ENCODE measurements around the gene RAP1GAP.

RAP1GAP gene

GRCh38 chr1:21589618-21590017 is 79.5 kb downstream of the RAP1GAP start:
- DNase-seq: no peak

DNA sequence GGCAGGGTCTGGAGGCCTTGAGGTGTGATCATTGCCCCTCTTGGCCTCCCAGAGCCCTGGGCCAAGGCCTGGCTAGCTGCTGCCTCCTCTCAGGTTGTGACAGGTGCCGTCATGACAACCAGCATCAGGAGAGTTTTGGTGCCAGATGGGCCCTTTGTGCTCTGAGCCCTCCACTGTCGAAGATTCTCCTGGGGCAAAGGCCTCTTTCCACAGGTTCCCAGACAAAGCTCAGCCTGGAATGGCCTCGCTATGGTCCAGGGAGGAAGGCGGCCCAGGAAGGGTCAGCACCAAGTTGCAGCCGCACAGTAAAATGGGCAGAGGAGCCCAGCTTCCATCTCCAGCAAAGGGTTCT is 81.6 kb downstream of the RAP1GAP start:
- DNase-seq: no peak

GRCh38 chr1:21586846-21587601 is 82.1 kb downstream of the RAP1GAP start:
- DNase-seq: peak in 1 of 2 experiments; percentile 24

- no peak for DNase-seq
Measured at GRCh38 chr1:21586222-21586621, 82.9 kb downstream of the RAP1GAP start.

GRCh38 chr1:21585037-21585436 is 84.1 kb downstream of the RAP1GAP start:
- DNase-seq: no peak

DNA sequence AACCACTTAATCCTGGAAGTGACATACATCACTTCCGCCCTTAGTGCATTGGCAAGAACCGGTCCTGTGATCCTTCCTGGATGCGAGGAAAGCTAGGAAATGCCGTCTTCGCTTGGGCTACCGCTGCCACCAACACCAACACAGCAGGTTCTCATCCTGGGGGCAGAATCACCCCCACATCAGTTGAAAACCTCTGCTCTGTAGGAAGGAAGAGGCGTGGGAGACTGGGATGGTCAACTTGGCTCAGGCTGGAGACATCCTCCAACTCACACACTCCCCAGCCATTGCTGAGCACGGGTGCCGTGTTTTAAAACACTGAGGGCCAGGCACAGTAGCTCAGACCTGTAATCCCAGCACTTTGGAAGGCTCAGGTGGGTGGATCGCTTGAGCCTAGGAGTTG is 85.1 kb downstream of the RAP1GAP start:
- DNase-seq: no peak

DNA sequence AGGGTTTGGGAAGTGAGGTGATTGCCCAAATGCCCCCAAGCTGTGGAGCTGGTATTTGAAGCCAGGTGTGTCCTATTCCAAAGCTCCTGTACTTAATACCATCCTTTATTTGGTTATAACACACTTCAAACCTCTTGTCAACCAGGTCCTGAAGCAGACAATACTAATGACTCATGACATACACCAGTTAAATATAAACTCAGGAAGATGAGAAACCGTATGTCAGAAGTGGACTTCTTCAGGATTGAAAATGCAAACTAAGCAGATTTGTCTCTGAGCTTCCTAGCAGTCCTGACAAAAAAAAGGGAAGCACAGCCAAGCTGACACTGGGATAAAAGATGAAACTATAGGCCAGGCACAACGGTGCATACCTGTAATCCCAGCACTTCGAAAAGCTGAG is 89.4 kb downstream of the RAP1GAP start:
- DNase-seq: no peak

GRCh38 chr1:21577933-21578332 is 91.2 kb downstream of the RAP1GAP start:
- DNase-seq: no peak

- DNase-seq: no peak
Measured at GRCh38 chr1:21577324-21577723, 91.8 kb downstream of the RAP1GAP start.

DNA sequence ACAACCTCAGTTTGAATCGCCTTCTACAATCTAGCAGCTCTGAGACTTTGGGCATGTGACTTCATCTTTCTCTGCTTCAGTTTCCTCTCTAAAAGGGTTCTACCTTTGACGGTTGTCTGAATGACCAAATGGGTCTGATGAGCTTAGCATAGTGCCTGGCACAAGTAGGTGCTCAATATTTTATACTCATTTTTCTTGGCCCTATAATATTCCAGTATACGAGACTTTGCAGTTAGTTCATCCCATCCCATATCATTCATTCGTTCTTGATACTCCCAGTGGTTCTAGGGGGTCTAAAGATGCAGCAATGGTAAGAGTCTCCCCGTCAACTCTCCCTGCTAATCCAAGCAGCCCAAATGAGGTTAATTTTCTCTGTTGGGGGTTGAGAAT is 92.4 kb downstream of the RAP1GAP start:
- DNase-seq: no peak

GRCh38 chr1:21576031-21576797 is 92.9 kb downstream of the RAP1GAP start:
- DNase-seq: no peak

- no peak for DNase-seq
Measured at GRCh38 chr1:21575351-21575942, 93.7 kb downstream of the RAP1GAP start.

DNA sequence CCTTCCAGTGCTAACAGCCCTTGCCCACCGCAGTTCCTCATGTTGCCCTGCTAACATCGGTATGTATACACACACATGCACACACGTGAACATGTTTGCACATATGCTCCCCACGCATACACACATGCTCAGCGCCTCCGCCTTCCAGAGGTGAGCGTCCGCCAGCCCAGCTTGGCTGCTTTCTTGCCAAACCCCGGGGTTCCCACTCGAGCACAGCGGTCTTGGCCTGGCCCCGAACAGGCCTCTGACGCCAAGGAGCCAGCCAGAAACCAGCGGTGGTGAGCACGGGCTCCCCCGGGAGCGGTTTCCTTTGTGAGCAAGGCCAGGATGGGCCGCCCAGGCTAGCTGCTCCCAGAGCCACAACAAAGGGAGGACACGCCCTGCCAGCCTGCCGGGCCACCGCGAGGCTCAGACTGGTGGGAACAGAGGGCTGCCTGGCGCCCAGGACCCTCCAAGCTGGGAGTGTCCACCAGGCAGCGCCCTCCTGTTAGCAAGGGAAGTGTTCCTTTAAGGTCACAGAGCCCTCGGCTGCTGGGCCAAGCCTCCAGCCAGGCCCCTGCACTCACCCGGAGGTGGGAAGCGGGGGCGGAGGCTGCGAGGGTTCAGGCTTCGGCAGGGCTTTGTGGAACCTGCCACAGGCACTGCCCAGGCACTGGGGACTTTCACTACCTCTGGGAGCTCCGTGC is 94.5 kb downstream of the RAP1GAP start:
- peak in 1 of 2 experiments; percentile 49 for DNase-seq

DNA sequence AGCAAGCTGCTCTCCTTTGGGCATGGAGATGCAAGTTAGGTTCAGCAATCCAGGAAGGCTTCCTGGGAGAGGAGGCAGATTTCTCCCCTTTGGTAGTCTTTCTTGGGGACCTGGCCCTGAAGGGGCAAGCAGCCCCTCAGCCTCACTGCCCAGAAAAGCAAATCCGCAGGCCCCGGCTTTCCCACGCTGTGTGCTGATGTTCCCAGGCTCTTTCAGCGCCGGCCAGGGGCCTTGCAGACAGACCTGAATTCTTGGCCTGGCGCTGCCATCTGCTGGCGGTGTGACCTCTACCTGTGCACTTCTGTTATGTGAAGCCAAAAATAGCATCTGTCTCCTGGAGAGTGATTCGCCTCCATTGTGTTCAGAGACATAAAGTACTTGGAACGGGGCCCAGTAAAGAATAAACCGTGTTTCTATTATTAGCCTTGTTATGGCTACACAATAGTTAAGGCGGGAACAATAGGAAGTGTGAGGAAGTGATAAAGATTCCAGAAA is 95.1 kb downstream of the RAP1GAP start:
- DNase-seq: peak; percentile 86 to 88

GRCh38 chr1:21573475-21573874 is 95.7 kb downstream of the RAP1GAP start:
- DNase-seq: no peak

- no peak for DNase-seq
Measured at GRCh38 chr1:21572735-21573277, 96.4 kb downstream of the RAP1GAP start.

DNA sequence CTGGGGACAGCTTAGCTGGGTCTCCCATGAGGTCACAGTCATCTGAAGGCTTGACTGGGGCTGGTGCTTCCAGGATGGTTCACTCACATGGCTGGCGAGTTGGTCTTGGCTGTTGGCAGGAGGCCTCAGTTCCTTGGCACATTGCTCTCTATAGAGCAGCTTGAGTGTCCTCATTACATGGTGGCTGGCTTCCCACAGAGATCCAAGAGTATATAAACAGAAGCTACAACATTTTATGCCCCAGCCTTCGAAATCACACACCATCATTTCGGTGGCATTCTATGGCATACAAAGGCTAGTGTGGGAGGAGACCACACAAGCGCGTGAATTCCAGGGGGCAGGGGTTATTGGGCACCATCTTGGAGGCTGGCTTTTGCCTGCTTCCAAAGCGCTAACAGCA is 96.9 kb downstream of the RAP1GAP start:
- DNase-seq: no peak

- no peak for DNase-seq
Measured at GRCh38 chr1:21570885-21571284, 98.3 kb downstream of the RAP1GAP start.

DNA sequence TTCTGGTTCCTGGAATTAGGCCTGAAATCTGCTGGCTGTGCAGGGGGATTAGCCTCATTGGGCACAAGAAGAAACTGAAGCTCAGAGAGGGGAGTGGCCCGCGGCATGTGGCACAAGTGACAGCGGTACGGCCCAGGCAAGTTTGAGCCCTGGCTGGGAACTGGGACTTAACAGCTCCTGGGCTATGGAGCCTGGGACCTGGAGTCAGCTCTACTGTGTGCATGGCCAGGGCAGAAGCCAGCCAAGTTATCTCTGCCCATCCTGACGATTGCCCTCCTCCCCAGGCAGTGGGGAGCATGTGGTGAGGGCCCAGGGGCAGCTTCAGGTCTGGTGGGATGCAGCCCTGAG is 98.7 kb downstream of the RAP1GAP start:
- no peak for DNase-seq

DNA sequence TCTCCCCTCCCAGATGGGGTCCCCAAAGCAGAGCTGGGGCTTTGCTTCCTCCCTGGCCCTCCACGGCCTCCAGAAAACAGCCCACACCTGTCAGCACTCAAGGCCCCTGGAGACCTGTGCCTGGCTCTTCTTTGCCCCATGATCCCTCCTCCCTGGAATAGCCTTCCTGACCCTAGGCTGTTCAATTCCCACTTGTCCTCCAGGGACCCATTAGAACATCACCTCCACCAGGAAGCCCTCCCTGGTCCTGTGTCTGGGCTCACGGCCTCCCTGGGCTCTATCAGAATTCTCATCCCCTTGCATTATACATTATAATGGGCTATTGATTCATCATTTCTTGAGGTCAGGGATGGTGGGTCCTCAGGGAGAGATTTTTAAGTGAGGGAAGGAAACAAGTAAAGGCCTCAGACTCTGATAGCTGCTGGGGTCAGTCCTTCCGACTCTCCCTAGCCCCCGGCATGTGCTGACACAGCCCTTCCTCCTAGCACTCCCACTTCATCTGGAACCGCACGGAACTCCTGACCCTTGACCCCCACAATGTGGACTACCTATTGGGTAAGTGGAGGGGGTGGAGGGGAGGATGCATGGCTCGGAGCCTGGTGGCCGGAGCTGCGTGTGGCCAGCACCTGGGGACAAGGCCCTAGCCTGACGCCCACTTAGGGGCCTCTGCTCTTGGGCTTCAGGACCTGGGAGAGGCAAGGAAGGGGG is 99.2 kb downstream of the RAP1GAP start:
- DNase-seq: no peak

GRCh38 chr1:21568809-21569385 is 100.3 kb downstream of the RAP1GAP start:
- DNase-seq: no peak
